CD1c-positive myeloid dendritic cell (primary cell): Measurements from ENCODE around the gene UEVLD.
A peak's percentile ranks its signal among the peaks of the same experiment; 100 is the strongest.

Experiments
- DNase-seq: peaks from one replicate; pipeline ENCODE4 v3.0.0-alpha.2; 2016; ENCODE audit errors: extremely low spot score

The UEVLD gene

DNA sequence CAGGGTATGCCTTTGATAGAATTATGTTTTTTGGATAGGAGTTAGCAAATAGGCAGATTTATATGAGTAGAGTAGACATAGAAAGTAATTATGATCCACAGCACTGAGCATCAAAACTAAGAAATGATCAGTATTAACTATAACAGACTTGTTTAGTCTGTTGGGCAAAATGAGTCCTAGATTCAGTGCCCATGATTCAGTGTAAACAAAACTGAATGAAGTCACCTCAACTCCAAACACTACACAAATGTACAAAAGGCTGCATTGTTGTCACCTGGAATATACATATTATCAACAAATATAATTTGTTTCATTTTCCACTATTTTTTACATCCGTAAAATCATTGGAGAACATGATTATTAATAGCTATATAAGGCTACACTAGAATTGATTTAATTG lies 6.7 kb downstream of the UEVLD start:
- DNase-seq: no peak

DNA sequence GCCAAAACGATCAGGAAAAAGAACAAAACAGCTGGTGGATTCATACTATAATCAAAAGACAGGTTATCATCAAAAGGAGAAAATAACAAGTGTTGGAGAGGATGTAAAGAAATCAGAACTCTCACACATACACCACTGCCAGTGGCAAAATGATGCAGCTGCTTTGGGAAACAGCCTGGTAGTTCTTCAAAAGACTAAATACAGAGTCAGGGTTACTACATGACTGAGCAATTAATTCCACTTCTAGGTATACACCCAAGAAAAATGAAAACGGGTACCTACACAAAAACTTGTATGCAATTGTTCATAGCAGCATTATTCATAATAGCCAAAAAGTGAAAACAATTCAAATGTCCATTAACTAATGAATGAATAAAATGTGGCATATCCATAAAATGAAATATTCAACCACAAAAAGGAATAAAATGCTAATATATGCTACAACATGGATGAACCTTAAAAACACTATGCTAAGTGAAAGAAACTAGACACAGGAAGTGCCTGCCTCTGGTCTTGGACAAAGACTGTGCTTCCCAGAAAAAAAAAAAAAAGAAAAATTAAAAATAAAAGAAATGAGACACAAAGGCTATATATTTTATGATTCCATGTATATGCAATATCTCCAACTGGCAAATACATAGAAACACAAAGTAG lies 8.3 kb downstream of the UEVLD start:
- DNase-seq: no peak

DNA sequence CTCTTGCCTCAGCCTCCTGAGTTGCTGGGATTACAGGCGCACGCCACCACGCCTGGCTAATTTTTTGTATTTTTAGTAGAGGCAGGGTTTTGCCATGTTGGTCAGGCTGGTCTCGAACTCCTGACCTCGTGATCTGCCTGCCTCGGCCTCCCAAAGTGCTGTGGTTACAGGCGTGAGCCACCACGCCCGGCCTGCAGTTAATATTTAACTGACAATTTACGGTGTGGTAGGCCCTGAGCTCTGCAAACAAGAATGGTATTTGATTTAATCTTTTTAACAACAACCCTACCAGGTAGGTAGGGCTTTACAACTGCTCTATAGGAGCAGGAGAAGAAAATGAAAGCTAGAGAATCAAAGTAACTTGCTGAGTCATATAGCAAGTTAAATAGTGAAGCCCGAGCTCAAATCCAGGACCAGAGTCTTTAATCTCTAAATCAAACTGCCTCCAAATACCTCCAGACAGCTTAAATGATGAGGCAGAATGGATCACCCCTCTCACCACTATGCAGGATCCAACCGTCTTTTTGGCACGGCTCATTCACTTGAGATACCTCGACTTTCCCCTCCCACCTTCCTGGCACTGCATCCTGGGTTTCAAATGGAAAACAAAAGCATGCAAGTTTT lies 9.4 kb downstream of the UEVLD start:
- DNase-seq: no peak

DNA sequence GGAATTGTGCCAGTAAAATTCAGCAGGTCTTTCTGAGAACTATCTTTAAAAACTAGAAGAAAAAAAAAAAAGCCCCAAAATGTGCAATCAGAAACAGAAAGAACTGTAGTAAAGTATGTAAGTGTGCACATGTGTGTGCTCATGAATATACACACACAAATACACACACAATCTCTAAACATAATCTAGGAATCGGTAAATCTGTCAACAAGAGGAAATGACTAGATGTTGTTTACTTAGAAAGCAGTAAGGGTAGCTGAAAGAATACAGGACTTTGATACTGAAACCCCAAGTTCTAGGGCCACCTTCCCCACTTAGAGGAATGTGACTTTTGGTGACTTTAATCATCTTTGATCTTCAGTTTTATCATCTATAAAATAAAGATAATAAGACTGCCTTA lies 13.2 kb downstream of the UEVLD start:
- DNase-seq: no peak

DNA sequence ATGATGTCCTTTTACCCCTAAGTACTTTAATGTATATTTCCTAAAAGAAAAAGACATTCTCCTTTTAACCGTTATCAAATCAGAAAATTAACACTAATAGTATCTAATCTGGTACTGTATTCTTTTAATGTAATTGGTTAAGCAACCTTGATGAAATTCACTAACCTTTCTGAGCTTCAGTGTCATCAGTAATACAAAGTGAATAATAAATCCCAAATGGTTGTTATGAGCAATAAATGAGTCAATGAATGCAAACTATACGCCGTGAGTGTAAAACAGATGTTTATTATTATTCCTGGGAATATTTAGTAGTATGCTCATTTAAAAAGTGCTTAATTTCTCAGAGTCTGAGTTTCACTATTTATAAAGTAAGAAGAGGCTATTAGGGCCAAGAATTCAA lies 21.5 kb downstream of the UEVLD start:
- DNase-seq: no peak

DNA sequence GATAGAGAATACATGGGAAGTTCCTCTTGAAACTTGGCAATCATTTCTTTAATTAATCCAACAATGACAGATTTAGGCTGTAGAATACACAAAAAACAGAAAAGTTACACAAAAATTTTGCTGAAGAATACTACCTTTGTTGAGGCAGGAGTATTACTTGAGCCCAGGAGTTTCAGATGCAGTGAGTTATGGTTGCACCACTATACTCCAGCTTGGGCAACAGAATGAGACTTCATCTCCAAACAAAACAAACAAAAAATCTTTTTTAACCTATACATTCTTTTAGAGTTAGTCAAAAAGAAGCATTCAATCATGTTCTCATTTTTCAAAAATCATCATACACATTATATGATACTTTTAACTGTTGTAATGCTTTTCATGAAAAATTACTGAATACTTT lies 22.1 kb downstream of the UEVLD start:
- no peak for DNase-seq

DNA sequence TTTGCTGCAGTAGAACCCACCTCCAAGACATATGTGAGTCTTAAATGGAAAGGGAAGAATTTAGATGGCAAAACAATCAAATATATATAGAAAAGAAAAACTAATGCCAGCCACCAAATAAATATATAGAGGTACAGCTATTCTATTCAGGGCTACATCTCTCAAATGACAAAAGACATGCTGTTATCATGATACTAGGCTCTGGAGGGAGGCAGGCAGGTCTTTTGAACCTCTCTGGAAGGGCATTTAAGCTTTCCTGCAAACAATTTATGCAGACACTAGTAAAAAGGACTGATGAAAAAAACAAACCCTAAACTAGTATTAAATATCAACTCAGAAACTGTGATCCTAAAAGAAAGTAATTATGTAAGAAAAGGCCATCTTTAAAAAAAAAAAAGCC lies 24.4 kb downstream of the UEVLD start:
- no peak for DNase-seq

DNA sequence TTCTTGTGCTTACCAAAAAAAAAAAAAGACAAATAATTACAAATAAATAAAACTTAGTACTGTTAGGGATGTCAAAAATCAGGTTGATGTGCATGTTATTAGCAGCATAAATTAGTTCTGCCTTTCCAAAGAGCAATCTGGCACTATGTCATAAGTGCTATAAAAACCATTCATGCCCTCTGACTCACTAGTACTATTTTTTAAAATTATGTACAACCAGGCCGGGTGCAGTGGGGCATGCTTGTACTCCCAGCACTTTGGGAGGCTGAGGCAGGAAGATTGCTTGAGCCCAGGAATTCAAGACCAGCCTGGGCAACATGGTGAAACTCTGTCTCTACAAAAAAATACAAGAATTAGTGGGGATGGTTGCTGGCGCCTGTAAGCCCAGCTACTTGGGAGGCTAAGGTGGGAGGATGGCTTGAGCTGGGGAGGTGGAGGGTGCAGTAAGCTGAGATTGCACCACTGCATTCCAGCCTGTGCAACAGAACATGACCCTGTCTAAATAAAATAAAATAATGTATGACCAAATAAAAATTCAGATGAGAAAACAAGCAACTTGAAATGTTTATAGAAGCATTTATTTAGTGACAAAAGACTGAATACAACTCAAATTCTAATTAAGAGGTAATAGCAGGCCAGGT lies 25.3 kb downstream of the UEVLD start:
- no peak for DNase-seq

DNA sequence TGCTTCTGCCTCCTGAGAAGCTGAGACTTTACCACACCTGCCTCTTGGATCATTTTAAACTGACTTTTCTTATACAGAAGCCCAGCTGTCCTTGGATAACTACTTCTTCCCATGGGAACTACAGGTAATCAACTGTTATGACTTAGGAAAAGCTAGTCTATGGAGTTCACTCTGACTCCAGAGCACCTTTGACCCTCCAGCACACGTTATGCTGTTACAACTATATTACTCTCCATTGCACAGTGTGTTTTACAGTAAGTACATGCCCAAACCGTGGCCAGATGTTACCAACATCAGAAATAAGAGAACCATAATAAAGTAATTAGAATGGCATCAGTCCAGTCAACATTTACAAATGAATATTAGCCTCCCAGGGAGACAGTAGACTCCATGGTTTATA lies 40.5 kb downstream of the UEVLD start:
- DNase-seq: no peak

DNA sequence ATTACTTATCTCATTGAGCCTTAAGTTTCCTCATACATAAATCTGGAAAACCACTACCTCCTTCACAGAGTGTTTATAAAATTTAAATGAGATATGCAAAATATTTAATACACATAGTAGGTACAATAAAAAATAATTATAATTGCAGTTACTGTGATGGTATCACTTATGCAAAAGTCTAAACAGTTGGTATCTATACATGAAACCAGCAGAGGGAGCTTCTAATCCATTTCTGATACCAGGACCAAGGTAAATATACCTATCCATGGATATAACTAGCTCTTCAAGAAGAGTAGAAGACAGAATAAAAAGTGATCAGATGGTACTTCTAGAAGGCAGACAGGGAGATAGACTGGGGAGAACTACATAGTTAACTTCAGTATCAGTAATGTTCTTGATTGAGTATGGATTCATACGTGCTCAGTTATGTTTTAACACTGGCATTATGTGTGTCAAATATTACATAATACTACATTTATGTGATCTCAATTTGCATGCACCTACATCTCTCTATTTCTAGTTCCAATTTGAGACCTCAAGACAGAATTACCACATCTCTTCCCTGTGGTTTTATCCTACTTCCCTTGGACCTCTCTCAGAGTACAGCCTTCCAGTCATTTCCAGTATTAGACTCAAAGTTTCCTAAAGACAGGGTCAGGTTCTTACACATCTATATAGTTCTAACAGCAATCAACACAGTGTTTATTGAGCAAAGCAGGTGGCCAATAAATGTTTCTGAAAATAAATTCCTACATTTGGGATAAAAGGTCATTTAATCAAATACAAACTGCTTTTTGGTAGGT lies 48.1 kb downstream of the UEVLD start:
- peak; percentile 22 for DNase-seq

DNA sequence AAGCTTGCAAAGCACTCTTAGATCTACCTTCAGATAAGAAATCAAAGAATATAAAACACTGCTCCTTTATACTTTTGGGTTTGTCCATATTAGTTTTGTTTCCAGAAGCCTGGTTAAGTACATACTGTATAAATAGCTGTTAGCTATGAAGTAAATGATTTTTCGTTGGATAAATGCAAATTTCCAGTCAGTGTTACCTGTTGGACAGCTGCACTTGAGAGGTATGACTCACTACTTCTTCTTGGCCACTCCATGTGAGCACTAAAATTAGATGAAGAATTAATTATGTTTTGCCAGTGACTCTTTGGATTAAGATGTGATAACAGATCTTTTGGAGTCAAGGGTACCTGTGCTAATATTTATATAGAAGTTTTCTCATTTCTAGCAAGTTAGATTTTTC lies 52.3 kb downstream of the UEVLD start:
- DNase-seq: no peak

DNA sequence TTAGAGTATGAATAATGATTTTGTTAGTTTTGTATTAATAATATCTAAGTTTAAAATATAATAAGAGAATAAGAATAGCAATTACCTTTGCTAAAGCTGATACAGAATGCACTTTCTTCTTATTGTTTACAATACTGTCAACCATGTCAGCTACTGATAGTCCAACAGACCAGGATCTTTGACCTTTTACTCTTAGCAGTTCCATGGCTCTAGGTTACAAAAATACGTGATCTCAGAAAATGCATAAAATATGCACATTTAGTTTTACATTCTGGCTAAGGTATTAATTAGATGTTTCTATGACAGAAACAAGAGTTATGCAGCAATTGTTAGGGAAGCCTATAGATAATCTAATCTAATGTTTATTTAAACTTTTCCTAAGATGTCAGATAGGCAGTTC lies 54.3 kb downstream of the UEVLD start:
- DNase-seq: no peak

DNA sequence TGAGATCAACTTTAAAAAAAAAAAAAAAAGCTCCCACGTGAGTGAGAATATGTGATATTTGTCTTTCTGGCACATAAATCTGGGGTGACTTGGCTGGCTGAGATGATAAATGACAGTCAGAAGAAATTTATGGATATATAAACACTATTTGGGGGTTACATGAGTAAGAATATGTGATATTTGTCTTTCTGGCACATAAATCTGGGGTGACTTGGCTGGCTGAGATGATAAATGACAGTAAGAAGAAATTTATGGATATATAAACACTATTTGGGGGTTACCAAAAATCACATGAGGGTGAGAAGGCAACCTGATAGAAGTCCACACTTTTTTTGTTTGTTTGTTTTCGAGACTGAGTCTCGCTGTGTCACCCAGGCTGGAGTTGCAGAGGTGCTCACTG lies 55.2 kb downstream of the UEVLD start:
- no peak for DNase-seq

DNA sequence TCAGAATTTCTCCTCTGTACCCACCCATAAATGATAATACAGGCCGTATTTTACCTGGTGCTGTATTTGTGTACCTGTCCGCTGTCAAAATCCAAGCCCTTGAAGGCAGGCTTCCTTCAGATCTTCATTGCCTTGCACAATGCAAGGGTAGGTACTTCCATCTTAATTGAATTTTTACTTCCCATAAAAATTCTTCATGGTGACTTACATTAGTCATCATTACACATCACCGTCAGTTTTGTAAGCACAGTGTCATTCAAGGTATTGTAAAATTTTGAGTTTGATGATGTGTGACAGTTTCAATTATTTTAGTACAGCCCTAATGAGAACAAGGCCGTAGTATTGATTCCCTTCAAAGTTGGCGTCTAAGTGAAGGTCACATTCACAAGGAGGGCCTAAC lies 61.0 kb downstream of the UEVLD start:
- peak; percentile 82 for DNase-seq

DNA sequence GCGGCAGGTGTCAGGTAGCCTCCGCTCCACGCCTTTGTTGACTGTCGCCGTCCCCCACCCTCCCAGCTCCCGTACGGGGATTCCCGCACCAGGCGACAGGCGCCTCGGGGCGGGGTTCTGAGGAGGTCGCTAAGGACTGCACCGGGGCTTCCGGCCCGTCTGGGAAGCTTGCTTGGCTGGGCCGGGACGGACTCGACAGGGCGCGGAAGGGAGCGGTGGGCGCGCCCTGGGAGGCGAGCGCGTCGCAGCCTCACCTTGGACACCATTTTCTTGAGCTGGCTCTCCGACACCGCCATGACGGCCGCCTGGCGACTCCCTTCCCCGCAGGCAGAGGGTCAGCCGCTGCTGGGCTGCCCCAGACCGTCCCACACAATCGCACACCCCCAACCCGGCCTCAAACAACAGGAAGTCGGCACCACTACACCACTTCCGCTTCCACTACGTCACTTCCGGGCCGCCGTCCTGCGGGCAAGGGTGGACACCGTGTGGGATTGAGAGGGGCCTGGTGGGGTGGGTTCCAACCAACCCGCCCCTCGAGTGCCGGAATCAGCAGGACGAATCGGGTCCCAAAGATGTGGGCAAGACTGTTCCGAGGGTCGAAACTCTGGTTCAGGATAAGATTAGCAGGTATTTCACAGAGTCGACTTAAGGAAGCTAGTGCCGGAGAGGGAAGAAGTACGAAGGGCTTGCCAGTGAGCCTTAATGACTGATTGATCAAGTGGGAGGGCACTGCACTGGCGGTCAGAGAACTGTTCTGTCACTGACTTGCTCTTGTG lies 61.8 kb downstream of the UEVLD start, which contains the start of gene TSG101:
Gene TSG101 (minus strand): TSS at position 422 of the 776 bp plus-strand sequence. CDS start 126 bp downstream, at position 296.
- peak; percentile 97 for DNase-seq

DNA sequence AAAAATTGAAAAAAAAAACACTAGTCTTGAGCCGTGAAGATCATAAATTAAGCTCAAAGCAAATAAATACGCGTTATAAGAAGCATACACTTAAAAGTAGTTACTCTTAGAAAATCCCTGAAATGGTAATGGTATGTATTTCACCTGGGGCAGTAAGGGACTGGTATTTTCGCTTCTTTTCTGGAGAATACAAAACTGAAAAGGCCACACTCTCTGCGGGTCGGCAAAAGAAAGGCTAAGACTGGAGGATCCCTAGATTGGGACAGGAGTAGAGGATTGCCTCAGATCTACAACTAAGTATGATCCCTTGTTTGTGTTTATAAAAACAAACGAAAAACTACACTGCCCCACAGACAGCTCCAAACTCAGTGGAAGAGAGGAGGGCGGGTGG lies 62.4 kb downstream of the UEVLD start:
- DNase-seq: no peak

DNA sequence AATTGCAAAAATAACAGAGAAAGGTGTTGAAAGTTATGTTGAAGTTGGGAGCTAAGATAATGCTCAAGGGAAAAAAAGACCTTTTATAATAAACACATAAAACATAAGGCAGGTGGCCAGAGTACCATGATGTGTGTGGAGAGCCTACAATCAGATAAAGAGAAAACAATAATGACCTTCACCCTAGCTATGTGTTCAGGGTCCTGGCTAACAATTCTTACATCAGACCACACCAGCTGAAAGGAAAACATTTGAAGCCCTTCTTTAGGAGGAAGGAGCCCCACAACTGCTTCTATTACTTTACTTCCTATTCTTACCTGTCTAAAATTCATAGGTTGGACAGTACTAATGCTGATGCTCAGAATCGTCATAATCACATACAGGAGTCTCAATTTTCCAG lies 64.3 kb downstream of the UEVLD start:
- no peak for DNase-seq

DNA sequence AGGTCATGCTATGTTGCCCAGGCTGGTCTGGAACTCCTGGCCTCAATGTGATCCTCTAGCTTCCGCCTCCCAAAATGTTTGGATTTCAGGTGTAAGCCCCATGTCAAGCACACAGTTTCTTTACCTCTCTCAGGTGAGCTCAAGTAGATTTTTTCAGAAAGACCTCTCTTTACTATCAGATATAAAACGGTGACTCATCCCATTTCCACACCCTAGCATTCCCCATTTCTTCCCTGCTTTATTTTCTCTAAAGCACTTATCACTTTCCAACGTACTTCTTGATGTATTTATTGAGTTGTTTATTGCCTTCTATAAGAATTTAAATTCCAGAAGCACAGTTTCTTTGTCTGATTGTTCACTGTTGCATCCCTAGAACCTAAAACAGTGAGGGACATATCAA lies 65.5 kb downstream of the UEVLD start:
- DNase-seq: no peak

DNA sequence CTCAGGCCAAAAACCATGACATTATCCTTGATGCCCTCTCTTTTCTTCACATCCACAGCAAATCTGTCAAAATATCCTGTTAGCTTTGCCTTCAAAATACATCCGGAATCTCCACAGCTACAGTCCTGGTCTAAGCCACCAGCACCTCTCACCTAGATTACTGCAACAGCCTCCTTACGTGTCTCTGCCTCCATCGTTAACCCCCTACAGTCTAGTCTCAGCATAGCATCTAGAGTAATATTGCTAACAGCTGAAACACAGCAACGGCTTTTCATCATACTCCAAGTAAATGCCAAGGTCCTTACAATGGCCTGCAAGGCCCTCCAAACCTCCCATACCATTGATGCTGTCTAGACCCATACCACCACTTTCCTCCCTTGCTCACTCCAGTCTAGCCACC lies 66.1 kb downstream of the UEVLD start:
- DNase-seq: no peak

DNA sequence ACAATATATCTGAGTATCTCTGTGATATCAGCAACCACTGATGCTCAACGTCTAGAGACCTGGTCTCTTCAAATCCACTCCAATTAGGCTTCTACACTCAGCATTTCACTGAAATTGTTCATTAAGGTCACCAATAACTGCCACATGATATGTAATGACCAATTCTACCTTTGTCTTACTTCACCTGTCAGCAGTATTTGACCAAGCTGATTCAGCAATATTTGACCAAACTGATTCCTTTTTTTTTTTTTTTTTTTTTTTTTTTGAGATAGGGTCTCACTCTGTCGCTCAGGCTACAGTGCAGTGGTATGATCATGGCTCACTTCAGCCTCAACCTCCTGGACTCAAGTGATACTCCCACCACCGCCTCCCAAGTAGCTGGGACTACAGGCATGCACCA lies 67.4 kb downstream of the UEVLD start:
- DNase-seq: no peak

DNA sequence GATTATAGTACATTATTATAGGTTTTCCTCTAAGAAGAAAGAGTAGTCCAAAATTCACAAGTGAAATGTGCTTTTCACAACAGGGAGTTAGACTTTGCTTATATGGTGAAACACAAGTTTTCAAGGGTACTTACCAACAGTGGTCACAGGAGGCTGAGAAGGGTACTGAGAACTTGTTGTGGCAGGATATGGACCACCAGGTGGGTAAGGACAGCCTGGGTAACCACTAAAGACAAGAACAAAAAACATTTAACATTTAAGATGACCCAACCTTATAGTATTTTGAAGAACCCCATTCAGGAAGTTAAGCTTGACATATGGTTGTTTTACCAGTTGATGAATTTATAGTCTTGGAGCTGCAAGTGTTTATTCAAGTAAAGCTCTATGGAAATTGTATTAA lies 86.2 kb downstream of the UEVLD start:
- DNase-seq: no peak

DNA sequence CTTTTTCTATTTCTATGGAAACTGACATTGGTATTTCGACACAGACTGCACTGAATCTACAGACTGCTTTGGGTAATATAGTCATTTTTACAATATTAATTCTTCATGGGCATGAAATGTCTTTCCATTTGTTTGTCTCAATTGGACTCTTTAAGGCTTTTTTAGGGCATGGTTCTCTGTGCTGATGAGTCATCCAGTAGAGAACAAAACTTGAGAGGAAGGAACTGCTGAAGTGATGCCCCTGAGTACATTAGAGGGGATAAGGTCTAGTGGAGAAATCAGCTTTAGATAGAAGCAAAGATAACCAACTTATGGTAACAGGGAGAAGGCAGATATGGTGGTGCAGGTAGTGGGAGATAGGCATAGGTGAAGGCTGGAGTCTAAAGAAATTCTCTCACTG lies 86.9 kb downstream of the UEVLD start:
- DNase-seq: no peak
